HG02840 (cell line): Measurements from ENCODE around the gene KHSRP.

ENCODE experiments used
- ATAC-seq: cut with Tn5 transposase; IDR thresholded peaks from one replicate; pipeline ENCODE4 v1.9.1; 2021; ENCODE audit warnings: mild to moderate bottlenecking, moderate library complexity, moderate number of reproducible peaks; ENCODE audit not compliant: unreplicated experiment, low FRiP score

KHSRP gene, protein sequence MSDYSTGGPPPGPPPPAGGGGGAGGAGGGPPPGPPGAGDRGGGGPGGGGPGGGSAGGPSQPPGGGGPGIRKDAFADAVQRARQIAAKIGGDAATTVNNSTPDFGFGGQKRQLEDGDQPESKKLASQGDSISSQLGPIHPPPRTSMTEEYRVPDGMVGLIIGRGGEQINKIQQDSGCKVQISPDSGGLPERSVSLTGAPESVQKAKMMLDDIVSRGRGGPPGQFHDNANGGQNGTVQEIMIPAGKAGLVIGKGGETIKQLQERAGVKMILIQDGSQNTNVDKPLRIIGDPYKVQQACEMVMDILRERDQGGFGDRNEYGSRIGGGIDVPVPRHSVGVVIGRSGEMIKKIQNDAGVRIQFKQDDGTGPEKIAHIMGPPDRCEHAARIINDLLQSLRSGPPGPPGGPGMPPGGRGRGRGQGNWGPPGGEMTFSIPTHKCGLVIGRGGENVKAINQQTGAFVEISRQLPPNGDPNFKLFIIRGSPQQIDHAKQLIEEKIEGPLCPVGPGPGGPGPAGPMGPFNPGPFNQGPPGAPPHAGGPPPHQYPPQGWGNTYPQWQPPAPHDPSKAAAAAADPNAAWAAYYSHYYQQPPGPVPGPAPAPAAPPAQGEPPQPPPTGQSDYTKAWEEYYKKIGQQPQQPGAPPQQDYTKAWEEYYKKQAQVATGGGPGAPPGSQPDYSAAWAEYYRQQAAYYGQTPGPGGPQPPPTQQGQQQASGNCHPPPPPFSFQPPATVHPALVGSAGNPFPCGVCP

GRCh38 chr19:6424195-6424938 lies at the start of gene KHSRP:
KHSRP (minus strand) TSS chr19:6424811; CDS start chr19:6424701, 110 bp downstream.
- no peak for ATAC-seq

- ATAC-seq, result no peak
Measured at GRCh38 chr19:6473647-6474046, 49.0 kb upstream of the KHSRP start.

DNA sequence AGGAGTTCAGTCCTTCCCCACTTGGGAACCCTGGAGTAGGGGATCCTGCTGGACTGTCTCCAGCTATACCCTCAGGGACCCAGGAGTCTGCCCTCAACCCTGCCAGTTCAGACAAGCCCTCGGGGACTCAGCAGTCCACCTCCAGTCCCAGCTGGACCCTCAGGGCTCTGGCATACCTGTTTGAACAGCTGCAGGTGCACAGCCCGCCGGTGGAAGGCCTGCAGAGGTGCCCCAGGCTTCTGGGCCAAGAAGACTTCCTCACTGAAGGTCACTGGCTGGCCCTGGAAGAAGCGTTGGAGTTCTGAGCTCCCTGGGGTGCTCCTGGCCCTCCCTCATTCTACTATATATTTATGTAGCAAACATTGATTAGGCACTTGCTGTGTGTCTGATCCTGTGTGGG lies 48.1 kb upstream of the KHSRP start:
- no peak for ATAC-seq

GRCh38 chr19:6471076-6471475 lies 46.5 kb upstream of the KHSRP start:
- no peak for ATAC-seq

- ATAC-seq, result no peak
Measured at GRCh38 chr19:6470173-6470572, 45.6 kb upstream of the KHSRP start.

- ATAC-seq, result no peak
Measured at GRCh38 chr19:6467384-6467783, 42.8 kb upstream of the KHSRP start.

GRCh38 chr19:6466526-6467248 lies 42.1 kb upstream of the KHSRP start:
- no peak for ATAC-seq

DNA sequence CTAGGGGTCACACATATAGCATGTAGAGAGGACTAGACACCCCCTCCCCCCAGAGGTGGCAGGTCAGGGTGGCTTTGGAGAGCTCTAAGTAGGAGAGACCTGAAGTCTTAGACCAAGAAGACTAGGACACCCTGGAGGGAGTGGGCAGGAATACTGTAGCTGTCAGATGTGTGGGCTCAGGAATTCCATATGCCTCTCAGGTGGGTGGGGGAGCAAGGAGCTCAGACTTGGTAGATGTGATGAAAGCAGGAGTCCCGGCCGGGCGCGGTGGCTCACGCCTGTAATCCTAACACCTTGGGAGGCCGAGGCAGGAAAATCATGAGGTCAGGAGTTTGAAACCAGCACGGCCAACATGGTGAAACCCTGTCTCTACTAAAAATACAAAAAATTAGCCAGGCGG lies 41.1 kb upstream of the KHSRP start:
- ATAC-seq, result no peak

GRCh38 chr19:6465006-6465405 lies 40.4 kb upstream of the KHSRP start:
- ATAC-seq, result no peak

DNA sequence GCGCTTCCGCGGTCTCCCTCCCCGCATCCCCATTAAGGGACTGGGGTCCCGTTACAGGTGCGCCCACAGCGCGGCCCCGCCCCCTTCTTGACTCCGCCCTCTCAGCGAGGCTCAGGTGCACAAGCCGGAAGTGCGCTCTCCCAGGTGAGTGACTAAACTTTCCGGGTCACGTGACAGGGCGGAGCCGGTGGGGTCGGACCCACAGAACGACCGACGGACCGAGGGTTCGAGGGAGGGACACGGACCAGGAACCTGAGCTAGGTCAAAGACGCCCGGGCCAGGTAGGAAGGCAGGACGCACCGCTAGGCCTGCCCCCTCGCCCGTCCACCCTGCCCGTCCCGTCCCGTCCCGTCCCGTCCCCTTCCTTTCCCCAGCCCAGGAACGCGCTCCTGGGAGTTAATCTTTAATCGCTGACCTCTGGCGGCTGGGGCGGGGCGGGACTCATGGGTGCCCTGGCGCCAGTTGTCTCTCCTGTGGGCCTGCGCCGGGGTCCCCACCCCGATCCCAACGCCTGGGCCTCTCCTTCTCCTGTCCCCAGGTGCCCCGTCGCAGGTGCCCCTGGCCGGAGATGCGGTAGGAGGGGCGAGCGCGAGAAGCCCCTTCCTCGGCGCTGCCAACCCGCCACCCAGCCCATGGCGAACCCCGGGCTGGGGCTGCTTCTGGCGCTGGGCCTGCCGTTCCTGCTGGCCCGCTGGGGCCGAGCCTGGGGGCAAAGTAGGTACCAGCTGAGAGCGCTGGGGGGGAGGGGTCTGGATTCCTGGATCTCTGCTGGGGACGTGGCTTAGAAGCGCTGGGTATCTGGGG lies 39.7 kb upstream of the KHSRP start, which contains the start of gene CRB3:
TSS of gene CRB3 (plus strand) at position 202 of the 804 bp plus-strand sequence. CDS start at position 633, 431 bp downstream.
- no peak for ATAC-seq

- ATAC-seq, result peak; percentile 80
Measured at GRCh38 chr19:6460099-6460884, 35.7 kb upstream of the KHSRP start.

DNA sequence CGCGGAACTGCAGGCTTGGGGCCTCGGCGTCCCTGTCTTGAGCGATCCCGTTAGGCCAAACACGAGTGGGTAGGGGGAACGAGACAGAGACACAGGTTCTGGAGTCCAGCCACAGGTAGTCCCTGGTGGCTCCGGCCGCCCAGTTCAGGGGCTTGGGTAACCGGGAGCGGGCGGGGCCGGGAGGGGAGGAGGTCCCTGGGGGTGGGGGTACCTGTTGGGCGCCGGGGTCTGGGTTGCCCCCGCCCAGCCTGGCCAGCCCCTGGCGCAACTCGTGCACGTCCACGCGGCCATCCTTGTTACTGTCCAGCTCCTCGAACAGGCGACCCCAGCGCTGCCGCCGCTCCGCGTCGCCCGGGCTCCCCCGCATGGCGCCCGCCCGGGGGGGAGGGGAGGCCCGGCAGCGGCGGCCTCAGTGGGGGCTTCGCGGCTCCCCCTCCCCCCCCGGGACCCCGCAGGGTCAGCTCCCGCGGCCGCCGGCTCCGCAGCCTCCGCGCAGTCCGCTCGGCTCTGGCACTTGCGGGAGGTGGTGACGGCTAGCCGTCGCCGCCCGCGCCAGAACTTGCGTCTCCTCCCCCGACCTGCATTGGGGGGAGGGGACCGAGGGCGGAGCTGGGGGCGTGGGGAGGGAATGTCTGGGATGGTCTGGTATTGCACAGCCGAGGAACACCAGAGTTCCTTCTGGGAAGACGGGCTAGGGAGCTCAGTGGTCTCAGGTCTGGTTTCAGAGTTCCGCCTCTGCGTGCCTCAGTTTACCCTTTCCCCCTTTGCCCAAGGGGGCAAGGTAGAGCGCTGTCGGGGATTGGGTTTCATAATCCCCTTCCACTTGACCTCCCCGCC lies 34.9 kb upstream of the KHSRP start, which contains the start of gene SLC25A23:
TSS of gene SLC25A23 (minus strand) at position 531 of the 837 bp plus-strand sequence. CDS start at position 367, 164 bp downstream.
- peak; percentile 29 for ATAC-seq

GRCh38 chr19:6458695-6459261 lies 34.2 kb upstream of the KHSRP start:
- ATAC-seq, result no peak

GRCh38 chr19:6457958-6458694 lies 33.5 kb upstream of the KHSRP start:
- ATAC-seq, result no peak

DNA sequence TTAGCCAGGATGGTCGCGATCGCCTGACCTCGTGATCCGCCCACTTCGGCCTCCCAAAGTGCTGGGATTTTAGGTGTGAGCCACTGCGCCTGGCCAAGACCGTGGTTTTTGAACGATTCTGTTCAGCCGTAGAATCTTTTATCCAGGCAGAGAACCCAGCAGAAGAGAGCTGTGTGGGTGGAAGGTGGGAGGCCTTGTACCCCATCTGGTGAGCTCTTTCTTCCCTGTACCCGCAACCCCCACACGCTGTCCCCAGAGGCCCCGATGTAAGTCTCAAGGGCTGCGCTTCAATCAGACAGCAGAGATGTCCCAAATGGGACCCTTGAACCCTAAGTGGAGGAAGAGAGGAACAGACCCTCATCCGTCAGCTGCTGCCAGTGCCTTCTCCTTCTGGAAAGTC lies 31.3 kb upstream of the KHSRP start:
- ATAC-seq, result no peak

DNA sequence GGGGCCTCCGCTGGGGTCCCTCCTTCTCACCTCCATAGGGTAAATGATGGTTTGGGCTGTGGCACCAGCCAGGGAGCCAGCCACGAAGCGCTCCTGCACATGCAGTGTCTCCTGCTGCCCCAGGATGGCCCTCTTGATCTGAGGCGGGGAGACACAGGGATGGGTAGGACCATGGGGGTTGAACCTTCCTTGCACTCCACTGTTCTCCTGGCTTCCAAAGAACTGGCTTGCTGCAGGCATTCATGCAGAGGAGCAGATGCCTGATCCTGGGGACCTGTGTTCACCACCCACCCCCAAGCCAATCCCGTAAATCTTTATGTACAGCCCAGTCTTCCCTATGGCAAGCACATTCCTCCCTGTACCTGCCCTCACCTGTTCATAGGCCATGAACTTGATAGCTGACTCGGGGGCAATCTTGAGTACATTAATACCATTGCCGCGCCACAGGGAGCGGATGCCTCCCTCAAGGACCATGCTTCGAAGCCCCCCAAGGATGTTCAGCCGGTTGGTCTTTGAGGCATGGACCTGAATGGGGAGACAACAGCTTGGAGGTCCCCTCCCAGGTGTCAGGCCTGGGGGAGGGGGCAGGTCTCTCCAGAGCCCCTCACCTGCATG lies 29.4 kb upstream of the KHSRP start:
- ATAC-seq, result no peak
